ENCODE results near the gene EOLA2. TPM values are rescaled to one million over a fixed set of nuclear protein-coding genes. Genes with fewer than 3 reads are reported as not detected.

EOLA2 gene
- total RNA-seq = 21.9 and 23.6 TPM in 2 replicates

DNA sequence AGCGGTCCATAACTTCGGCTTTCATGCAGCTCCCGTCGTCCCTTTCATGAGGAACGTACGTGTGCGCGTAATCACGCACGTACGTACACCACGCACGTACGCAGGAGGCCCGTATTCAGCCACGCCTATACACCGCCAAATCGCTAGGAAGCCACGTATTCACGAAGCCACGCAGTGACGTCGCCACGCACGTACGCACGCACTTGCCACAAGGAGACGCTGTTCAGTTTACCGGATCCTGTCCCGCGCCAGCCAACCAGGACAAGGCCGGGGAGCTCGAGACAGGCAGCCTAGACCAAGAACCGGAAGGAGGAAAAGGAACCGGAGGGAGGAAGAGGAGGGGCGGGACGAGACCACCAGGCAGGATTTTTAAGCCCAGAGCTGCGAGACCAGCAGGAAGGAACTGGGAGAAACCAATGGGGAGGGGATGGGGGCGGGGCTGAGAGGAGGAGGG, at the start of gene EOLA2:
EOLA2 (minus strand) TSS at position 65 of the 454 bp plus-strand sequence. CDS start 4,617 bp downstream, outside the sequence.

DNA sequence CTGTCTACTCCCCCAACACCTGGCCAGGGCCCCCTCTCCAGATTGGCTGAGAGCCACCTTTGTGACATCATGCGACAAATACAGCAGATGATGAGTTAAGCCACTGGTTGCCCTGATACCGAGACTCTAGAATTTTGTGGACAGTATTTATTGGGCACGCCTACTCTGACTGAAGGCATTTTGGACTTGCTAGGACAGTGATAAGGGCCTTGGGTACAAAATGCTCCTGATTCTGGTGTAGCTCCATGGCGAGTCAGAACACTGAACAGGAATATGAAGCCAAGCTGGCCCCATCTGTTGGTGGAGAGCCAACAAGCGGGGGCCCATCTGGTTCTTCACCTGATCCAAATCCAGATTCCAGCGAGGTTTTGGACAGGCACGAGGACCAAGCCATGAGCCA, 8.9 kb downstream of the EOLA2 start, which contains the start of gene HSFX4:
HSFX4 (plus strand) TSS at position 174 of the 400 bp plus-strand sequence; CDS start at position 246, 72 bp downstream.

Other genes starting within 250 kb of the EOLA2 start
- gene MAGEA11, start 226.4 kb downstream of the EOLA2 start, total RNA-seq = not detected in 2 replicates
- 0.29 and 0.88 TPM in 2 replicates for gene HSFX1, start 164.4 kb downstream of the EOLA2 start, total RNA-seq
- not detected in 2 replicates for gene MAGEA9, start 156.6 kb downstream of the EOLA2 start, total RNA-seq
- not detected in 2 replicates for gene MAGEA8, start 57.3 kb downstream of the EOLA2 start, total RNA-seq
- gene HSFX4, start 8.9 kb downstream of the EOLA2 start, total RNA-seq = not detected in 2 replicates